H9 (cell line): ENCODE measurements around the gene YOD1. TPM values are rescaled to one million over a fixed set of nuclear protein-coding genes. Genes with fewer than 3 reads are reported as not detected.

ENCODE experiments used
- DNase-seq: peaks from one replicate; pipeline ENCODE4 v3.0.0-alpha.2; 2017
- H2AFZ ChIP-seq: one replicate; pipeline ENCODE4 v1.6.1; 2013; ENCODE audit warnings: mild to moderate bottlenecking, low read length, control low read depth, moderate library complexity
- H2AK5ac ChIP-seq: 2 replicates; pipeline ENCODE4 v1.6.1; 2013; ENCODE audit warnings: low read length, control low read depth, mixed read lengths; ENCODE audit not compliant: insufficient read length
- H2BK120ac ChIP-seq: one replicate; pipeline ENCODE4 v1.6.1; 2013; ENCODE audit warnings: low read depth, mild to moderate bottlenecking, low read length, control low read depth, inconsistent platforms; ENCODE audit not compliant: poor library complexity, severe bottlenecking
- H2BK12ac ChIP-seq: 2 replicates; pipeline ENCODE4 v1.6.1; 2013; ENCODE audit warnings: low read length, control low read depth, mixed read lengths, low read depth; ENCODE audit not compliant: insufficient read length
- H2BK15ac ChIP-seq: 2 replicates; pipeline ENCODE4 v1.6.1; 2013; ENCODE audit warnings: low read depth, low read length, control low read depth
- H2BK20ac ChIP-seq: one replicate; pipeline ENCODE4 v1.6.1; 2013; ENCODE audit warnings: low read depth, mild to moderate bottlenecking, low read length, control low read depth, inconsistent platforms; ENCODE audit not compliant: poor library complexity, severe bottlenecking
- H2BK5ac ChIP-seq: 2 replicates; pipeline ENCODE4 v1.6.1; 2013; ENCODE audit warnings: low read length, control low read depth, mixed read lengths; ENCODE audit not compliant: insufficient read length
- H3K14ac ChIP-seq: 2 replicates; pipeline ENCODE4 v1.6.1; 2013; ENCODE audit warnings: low read length, control low read depth; ENCODE audit not compliant: insufficient read depth
- H3K18ac ChIP-seq: 2 replicates; pipeline ENCODE4 v1.6.1; 2013; ENCODE audit warnings: low read depth, mild to moderate bottlenecking, mixed read lengths, low read length, control low read depth; ENCODE audit not compliant: insufficient read length
- H3K23ac ChIP-seq: 2 replicates; pipeline ENCODE4 v1.6.1; 2013; ENCODE audit warnings: low read length, control low read depth, mixed read lengths, low read depth; ENCODE audit not compliant: insufficient read length
- H3K23me2 ChIP-seq: 2 replicates; pipeline ENCODE4 v1.6.1; 2013; ENCODE audit warnings: low read depth, mild to moderate bottlenecking, mixed read lengths, low read length, control low read depth; ENCODE audit not compliant: insufficient read length, poor library complexity, severe bottlenecking
- H3K27ac ChIP-seq: 2 replicates; pipeline ENCODE4 v1.5.1; 2013; ENCODE audit warnings: low read length, control low read depth, mixed read lengths, low read depth; ENCODE audit not compliant: insufficient read length
- H3K27me3 ChIP-seq: 2 replicates; pipeline ENCODE4 v1.6.1; 2013; ENCODE audit warnings: low read length, control low read depth, inconsistent platforms; ENCODE audit not compliant: insufficient read depth
- H3K4ac ChIP-seq: 2 replicates; pipeline ENCODE4 v1.6.1; 2013; ENCODE audit warnings: low read depth, mild to moderate bottlenecking, control low read depth, inconsistent platforms, low read length, moderate library complexity
- H3K4me1 ChIP-seq: 2 replicates; pipeline ENCODE4 v1.6.1; 2013; ENCODE audit warnings: low read length, control low read depth, inconsistent platforms; ENCODE audit not compliant: insufficient read depth
- H3K4me2 ChIP-seq: 2 replicates; pipeline ENCODE4 v1.6.1; 2013; ENCODE audit warnings: low read length, control low read depth, mixed read lengths; ENCODE audit not compliant: insufficient read length, insufficient read depth
- H3K56ac ChIP-seq: 2 replicates; pipeline ENCODE4 v1.6.1; 2013; ENCODE audit warnings: low read depth, mild to moderate bottlenecking, mixed read lengths, low read length, control low read depth; ENCODE audit not compliant: insufficient read length
- H3K79me1 ChIP-seq: 2 replicates; pipeline ENCODE4 v1.6.1; 2013; ENCODE audit warnings: low read depth, mild to moderate bottlenecking, moderate library complexity, low read length, control low read depth, inconsistent platforms; ENCODE audit not compliant: insufficient read depth, poor library complexity, severe bottlenecking
- H3K79me2 ChIP-seq: 2 replicates; pipeline ENCODE4 v1.6.1; 2013; ENCODE audit warnings: low read length, control low read depth, inconsistent platforms; ENCODE audit not compliant: insufficient read depth
- H3K9ac ChIP-seq: 2 replicates; pipeline ENCODE4 v1.6.1; 2013; ENCODE audit warnings: low read length, control low read depth, mixed read lengths; ENCODE audit not compliant: insufficient read length; ENCODE audit errors: extremely low read depth
- H3K9me3 ChIP-seq: one replicate; pipeline ENCODE4 v1.6.1; 2013; ENCODE audit warnings: low read depth, low read length, inconsistent platforms; ENCODE audit not compliant: control insufficient read depth
- H3T11ph ChIP-seq: one replicate; pipeline ENCODE4 v1.6.1; 2013; ENCODE audit warnings: mild to moderate bottlenecking, low read length, control low read depth, inconsistent platforms
- H4K20me1 ChIP-seq: one replicate; pipeline ENCODE4 v1.6.1; 2013; ENCODE audit not compliant: control insufficient read depth, insufficient read length, insufficient read depth
- H4K5ac ChIP-seq: 2 replicates; pipeline ENCODE4 v1.6.1; 2013; ENCODE audit warnings: low read depth, mild to moderate bottlenecking, mixed read lengths, low read length, control low read depth; ENCODE audit not compliant: insufficient read length
- H4K8ac ChIP-seq: replicated peaks from 2 replicates; pipeline ENCODE4 v1.6.1; 2013; ENCODE audit warnings: low read length, control low read depth, mixed read lengths, low read depth; ENCODE audit not compliant: insufficient read length
- H4K91ac ChIP-seq: 2 replicates; pipeline ENCODE4 v1.6.1; 2013; ENCODE audit warnings: low read depth, mild to moderate bottlenecking, moderate library complexity, mixed read lengths, low read length, control low read depth; ENCODE audit not compliant: insufficient read length
- H3K27ac Mint-ChIP-seq, 3 experiments: 2 replicates in 2 of 3; 3 replicates in 1 of 3; pipeline ENCODE4 v1.8.0; 2020 to 2021; ENCODE audit warnings: mixed read lengths in 3 of 3, mild to moderate bottlenecking in 1 of 3, moderate library complexity in 1 of 3
- H3K27me3 Mint-ChIP-seq: 2 replicates; pipeline ENCODE4 v1.8.0; 2021; ENCODE audit warnings: low read depth, mild to moderate bottlenecking, moderate library complexity, mixed read lengths
- H3K36me3 Mint-ChIP-seq, 3 experiments: 2 replicates in 2 of 3; 3 replicates in 1 of 3; pipeline ENCODE4 v1.8.0; 2020 to 2021; ENCODE audit warnings: low read depth in 3 of 3, mixed read lengths in 3 of 3; ENCODE audit not compliant: insufficient read depth in 1 of 3
- H3K4me1 Mint-ChIP-seq, 2 experiments: 2 replicates each; pipeline ENCODE4 v1.8.0; 2020; ENCODE audit warnings: mixed read lengths in 2 of 2
- H3K4me3 Mint-ChIP-seq, 2 experiments: 2 replicates in 1 of 2; 3 replicates in 1 of 2; pipeline ENCODE4 v1.8.0; 2020 to 2021; ENCODE audit warnings: mild to moderate bottlenecking in 2 of 2, mixed read lengths in 2 of 2, moderate library complexity in 1 of 2
- H3K9me3 Mint-ChIP-seq, 2 experiments: 2 replicates in 1 of 2; 3 replicates in 1 of 2; pipeline ENCODE4 v1.8.0; 2020; ENCODE audit warnings: mild to moderate bottlenecking in 2 of 2, mixed read lengths in 2 of 2, moderate library complexity in 1 of 2
- CTCF ChIP-seq: fragments of 200-600 bp; sonication (generic); conservative IDR thresholded peaks from 3 replicates; pipeline ENCODE4 v1.8.0; 2021; ENCODE audit warnings: antibody characterized with exemption, mild to moderate bottlenecking
- WGBS: extraction: QIAGEN DNeasy Blood & Tissue Kit; methylation state at CpG from one replicate; pipeline ENCODE4 v1.1.7; 2013; ENCODE audit warnings: missing lambda C conversion rate, low lambda C conversion rate, mixed read lengths; ENCODE audit not compliant: insufficient read length; ENCODE audit errors: extremely low coverage; 5-methylcytosine and 5-hydroxymethylcytosine counted together
- total RNA-seq: library from RNA; stranded (reverse); gene quantifications from 2 replicates; pipeline ENCODE4 v1.2.1, GENCODE V29; 2021

The YOD1 gene
- total RNA-seq, 1 experiment from 2014 or later = 8.6 TPM

- Histone ChIP-seq H3K4me2 (no peak overlapping the region), H2BK120ac (no peak overlapping the region), H3K4ac (no peak overlapping the region), H3K9ac (no peak overlapping the region), H3K23me2 (no peaks in the 10 kb centered on the region), H2AK5ac (no peak overlapping the region), H3K4me1 (no peaks in the 10 kb centered on the region), H2BK5ac (no peak overlapping the region), H4K20me1 (no peaks in the 10 kb centered on the region), H3K27ac (no peak overlapping the region), H3K18ac (no peak overlapping the region), H2BK20ac (no peak overlapping the region), H2BK15ac (no peak overlapping the region), H4K5ac (no peak overlapping the region), H3T11ph (no peak overlapping the region), H3K23ac (no peak overlapping the region), H4K8ac (no peak overlapping the region), H3K27me3 (no peaks in the 10 kb centered on the region), H4K91ac (no peak overlapping the region), H3K56ac (no peak overlapping the region), H3K79me1 (no peaks in the 10 kb centered on the region), H3K79me2 (no peaks in the 10 kb centered on the region), H2AFZ (no peak overlapping the region), H2BK12ac (no peak overlapping the region), H3K14ac (no peak overlapping the region), H3K9me3 (no peaks in the 10 kb centered on the region)
- no peaks in the 10 kb centered on the region for H3K27me3 Mint-ChIP-seq
- H3K27ac Mint-ChIP-seq = no peak overlapping the region
- H3K4me3 Mint-ChIP-seq = no peak overlapping the region
- no CpG with 5 or more reads among the region's 1 CpG for WGBS
- H3K9me3 Mint-ChIP-seq = no peaks in the 10 kb centered on the region
- peaks cover 6 to 43% (median 26%) of the 10 kb centered on the region in 3 experiments for H3K36me3 Mint-ChIP-seq
- TF ChIP-seq CTCF = no peak
- peaks cover 4 to 8% of the 10 kb centered on the region in 2 experiments; a peak in 3 of 4 replicates for H3K4me1 Mint-ChIP-seq
- DNase-seq = no peak
These were observed 11.1 kb upstream of the YOD1 start for GRCh38 chr1:207062058-207062457.
